GM18517 (cell line): ENCODE results near the gene CAPN12.

ENCODE experiments used
- ATAC-seq: cut with Tn5 transposase; IDR thresholded peaks from one replicate; pipeline ENCODE4 v1.9.1; 2021; ENCODE audit warnings: mild to moderate bottlenecking, moderate library complexity; ENCODE audit not compliant: unreplicated experiment

Gene CAPN12

DNA sequence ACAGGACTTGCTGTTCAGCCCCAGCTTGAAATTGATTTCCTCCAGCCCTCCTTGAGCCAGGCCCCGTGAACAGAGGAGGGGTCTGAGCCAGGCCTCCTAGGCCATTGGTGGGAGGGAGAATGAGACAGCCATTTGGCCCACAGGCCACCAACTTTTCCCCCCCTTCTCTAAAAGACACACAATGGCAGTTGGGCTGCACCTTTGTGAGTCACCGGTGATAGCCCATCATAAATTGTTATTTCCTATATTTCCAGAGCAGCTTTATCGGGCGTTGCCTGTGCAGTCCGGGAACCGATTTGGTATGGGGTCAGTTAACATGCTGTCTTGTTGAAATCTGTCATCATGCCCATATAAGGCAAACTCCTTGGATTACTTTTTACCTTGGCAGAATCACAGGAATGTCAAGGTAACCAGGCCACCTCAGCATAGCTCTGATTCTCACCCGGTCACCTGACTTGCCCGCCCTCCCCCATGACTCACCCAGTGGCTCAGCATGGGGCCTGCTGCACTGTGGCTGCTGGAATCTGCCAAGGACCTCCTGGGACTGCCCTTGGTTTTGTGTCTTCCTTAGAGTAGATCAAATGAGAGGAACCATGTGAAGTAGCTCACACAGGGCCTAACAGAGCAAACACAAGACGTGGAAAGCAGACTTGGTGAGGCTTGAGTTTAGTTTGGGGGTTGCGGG lies 60.7 kb downstream of the CAPN12 start:
- no peak for ATAC-seq

DNA sequence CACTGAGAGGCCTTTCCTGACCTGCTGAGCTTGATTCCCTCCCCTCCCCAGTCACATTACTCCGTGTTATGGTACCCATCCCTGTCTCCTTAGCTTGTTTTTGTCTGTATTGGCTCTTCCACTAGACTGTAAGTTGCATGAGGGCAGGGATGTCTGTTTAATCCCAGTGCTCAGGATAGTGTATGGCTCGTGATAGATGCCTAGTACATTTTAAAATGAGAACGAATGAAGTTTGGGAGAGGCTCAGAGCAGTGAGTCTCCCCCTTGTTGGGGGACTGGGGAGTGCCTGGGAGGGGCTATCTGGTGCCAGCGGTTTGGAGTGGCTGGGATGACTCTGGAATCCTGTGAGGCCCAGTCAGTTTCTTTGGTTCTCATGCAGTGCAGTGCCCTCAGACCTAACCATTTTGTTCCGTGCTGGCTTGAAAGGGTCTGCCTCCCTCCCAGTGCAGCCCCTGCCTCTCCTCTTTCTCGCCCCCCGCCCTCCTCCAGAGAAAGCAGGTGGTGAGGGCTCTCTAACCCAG lies 61.3 kb downstream of the CAPN12 start:
- no peak for ATAC-seq

DNA sequence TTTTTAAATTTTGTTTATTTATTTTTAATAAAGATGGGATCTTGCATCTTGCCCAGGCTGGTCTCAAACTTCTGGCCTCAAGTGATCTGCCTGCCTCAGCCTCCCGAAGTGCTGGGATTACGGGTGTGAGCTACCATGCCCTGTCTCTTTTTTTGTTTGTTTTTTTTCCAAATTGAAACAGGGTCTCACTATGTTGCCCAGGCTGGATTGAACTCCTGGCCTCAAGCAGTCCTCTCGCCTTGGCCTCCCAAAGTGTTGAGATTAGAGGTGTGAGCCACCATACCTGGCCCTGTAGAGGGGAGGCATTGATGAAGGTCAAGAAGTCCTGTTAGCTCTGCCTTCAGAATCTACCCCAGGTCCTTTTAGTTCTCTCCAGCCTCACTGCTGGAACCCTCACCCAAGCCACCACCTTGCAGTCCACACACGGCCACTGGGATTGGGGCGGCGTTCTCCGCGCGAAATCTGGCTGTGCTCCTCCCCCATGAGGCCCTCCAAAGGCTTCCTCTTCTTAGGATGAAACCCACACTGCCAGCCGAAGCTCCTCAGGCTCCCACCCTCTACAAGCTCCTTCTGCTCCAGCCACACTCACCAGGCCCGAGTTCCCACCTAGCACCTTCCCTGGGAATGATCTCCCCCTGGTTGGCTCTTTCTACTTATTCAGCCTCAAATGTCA lies 61.9 kb downstream of the CAPN12 start:
- no peak for ATAC-seq
